T-helper 1 cell treated with Interleukin-12 subunit alpha and Interleukin-12 subunit beta and Interleukin-4 antibody, amounts not matched to agents 30 ng/mL and 1 ng/mL, for 36 hours (primary cell): ENCODE data around the gene IDH3B. TPM values are rescaled to one million over a fixed set of nuclear protein-coding genes. Genes with fewer than 3 reads are reported as not detected.

Experiments used
- intact Hi-C: fragments of 100-400 bp; cut with micrococcal nuclease; formaldehyde crosslinking; loops from one replicate; pipeline ENCODE4 v1.15.1; 2024
- total RNA-seq: library from RNA; stranded (reverse); gene quantifications from 2 replicates; pipeline ENCODE4 v1.2.3, GENCODE V29; 2022

The IDH3B gene
- total RNA-seq = 109 and 111 TPM in 2 replicates

- intact Hi-C loops = loop anchor here (1.0 kb wide), 6 partner anchors 12 to 562 kb away; partner anchors contain the start of genes NOP56, PCED1A, SNRPB and VPS16
Observed at GRCh38 chr20:2663887-2664719, at the start of gene IDH3B. Gene IDH3B, minus strand, starts transcription at chr20:2664216. Its CDS starts 28 bp downstream, at chr20:2664188.

GRCh38 chr20:2713285-2713684, 49.3 kb upstream of the IDH3B start:
- intact Hi-C loops = loop anchor here (1.0 kb wide), 2 partner anchors 30 to 39 kb away; no protein-coding TSS in a partner anchor

- intact Hi-C loops = no loop called here
Observed at GRCh38 chr20:2709205-2709981, 45.4 kb upstream of the IDH3B start.

- intact Hi-C loops = no loop called here
Observed at GRCh38 chr20:2708665-2709064, 44.6 kb upstream of the IDH3B start.

- intact Hi-C loops = no loop called here
Observed at GRCh38 chr20:2708073-2708415, 44.0 kb upstream of the IDH3B start.

GRCh38 chr20:2707353-2708072, 43.5 kb upstream of the IDH3B start:
- intact Hi-C loops = no loop called here

- intact Hi-C loops = loop anchor here (1.0 kb wide), 1 partner anchor 12 kb away; no protein-coding TSS in a partner anchor
Observed at GRCh38 chr20:2706688-2707352, 42.8 kb upstream of the IDH3B start.

GRCh38 chr20:2705931-2706645, 42.1 kb upstream of the IDH3B start:
- intact Hi-C loops = loop anchor here (1.0 kb wide), 1 partner anchor 11 kb away; no protein-coding TSS in a partner anchor

GRCh38 chr20:2703716-2704475, 39.9 kb upstream of the IDH3B start:
- intact Hi-C loops = no loop called here

- intact Hi-C loops = no loop called here
Observed at GRCh38 chr20:2701671-2702081, 37.7 kb upstream of the IDH3B start.

GRCh38 chr20:2700913-2701620, 37.1 kb upstream of the IDH3B start:
- intact Hi-C loops = no loop called here

GRCh38 chr20:2699775-2700413, 35.9 kb upstream of the IDH3B start:
- intact Hi-C loops = no loop called here

- intact Hi-C loops = no loop called here
Observed at GRCh38 chr20:2698912-2699311, 34.9 kb upstream of the IDH3B start.

GRCh38 chr20:2698186-2698817, 34.3 kb upstream of the IDH3B start:
- intact Hi-C loops = no loop called here

- intact Hi-C loops = no loop called here
Observed at GRCh38 chr20:2697768-2698167, 33.8 kb upstream of the IDH3B start.

GRCh38 chr20:2696646-2697045, 32.6 kb upstream of the IDH3B start:
- intact Hi-C loops = no loop called here

- intact Hi-C loops = loop anchor here (1.0 kb wide), 1 partner anchor 10 kb away; no protein-coding TSS in a partner anchor
Observed at GRCh38 chr20:2695984-2696525, 32.0 kb upstream of the IDH3B start.
